Loucy (cell line): ENCODE measurements around the gene CFAP410.

Source experiments
- H2AFZ ChIP-seq: fragments of 200-600 bp; sonication (generic); 2 replicates; pipeline ENCODE4 v1.6.0; 2016; ENCODE audit warnings: antibody characterized with exemption, mild to moderate bottlenecking, low read length, moderate library complexity
- H3F3A ChIP-seq: fragments of 200-600 bp; 2 replicates; pipeline ENCODE4 v1.6.0; 2016; ENCODE audit warnings: antibody characterized with exemption, low read depth, mild to moderate bottlenecking
- H3K27me3 ChIP-seq: fragments of 200-600 bp; sonication (generic); 2 replicates; pipeline ENCODE4 v1.6.1; 2014; ENCODE audit warnings: low read length, mild to moderate bottlenecking; ENCODE audit not compliant: insufficient read depth, poor library complexity, severe bottlenecking
- H3K36me3 ChIP-seq: fragments of 200-600 bp; sonication (generic); 2 replicates; pipeline ENCODE4 v1.6.1; 2016; ENCODE audit warnings: low read length; ENCODE audit not compliant: insufficient read depth
- H3K4me1 ChIP-seq: fragments of 200-600 bp; sonication (generic); 2 replicates; pipeline ENCODE4 v1.5.1; 2014; ENCODE audit warnings: low read length, mild to moderate bottlenecking; ENCODE audit not compliant: insufficient read depth, poor library complexity, severe bottlenecking
- H3K4me2 ChIP-seq: fragments of 200-600 bp; sonication (generic); 2 replicates; pipeline ENCODE4 v1.6.0; 2014; ENCODE audit warnings: antibody characterized with exemption, low read length, low read depth, mild to moderate bottlenecking; ENCODE audit not compliant: poor library complexity, severe bottlenecking
- H3K4me3 ChIP-seq: fragments of 200-600 bp; sonication (generic); 2 replicates; pipeline ENCODE4 v1.5.1; 2014; ENCODE audit warnings: low read length, mild to moderate bottlenecking, mixed read lengths; ENCODE audit not compliant: poor library complexity, severe bottlenecking
- H3K79me2 ChIP-seq: fragments of 200-600 bp; sonication (generic); 2 replicates; pipeline ENCODE4 v1.6.1; 2014; ENCODE audit warnings: low read length; ENCODE audit not compliant: insufficient read depth
- H3K9ac ChIP-seq: fragments of 200-600 bp; sonication (generic); 2 replicates; pipeline ENCODE4 v1.6.0; 2014; ENCODE audit warnings: mild to moderate bottlenecking, low read depth, low read length, moderate library complexity; ENCODE audit not compliant: poor library complexity, severe bottlenecking
- H3K9me2 ChIP-seq: fragments of 200-600 bp; sonication (generic); replicated peaks from 2 replicates; pipeline ENCODE4 v1.6.1; 2016; ENCODE audit warnings: low read depth, low read length, mixed read lengths
- H3K9me3 ChIP-seq: fragments of 200-600 bp; sonication (generic); 2 replicates; pipeline ENCODE4 v1.6.1; 2014; ENCODE audit warnings: mild to moderate bottlenecking, antibody characterized with exemption, low read length, low read depth; ENCODE audit not compliant: insufficient read depth
- H4K20me1 ChIP-seq: fragments of 200-600 bp; sonication (generic); 2 replicates; pipeline ENCODE4 v1.6.0; 2014; ENCODE audit warnings: antibody characterized with exemption, low read length, mild to moderate bottlenecking; ENCODE audit not compliant: insufficient read depth, poor library complexity, severe bottlenecking
- EZH2phosphoT487 ChIP-seq: fragments of 200-600 bp; IDR thresholded peaks from 2 replicates; pipeline ENCODE4 v1.6.1; 2018; ENCODE audit warnings: antibody characterized with exemption, mild to moderate bottlenecking, moderate library complexity, borderline replicate concordance
- TF ChIP-seq, protein P1 (sequence below): fragments of 200-600 bp; sonication (generic); conservative IDR thresholded peaks from 2 replicates; pipeline ENCODE4 v1.5.1; 2014; ENCODE audit warnings: mild to moderate bottlenecking, antibody characterized with exemption, low read length

Gene CFAP410

DNA sequence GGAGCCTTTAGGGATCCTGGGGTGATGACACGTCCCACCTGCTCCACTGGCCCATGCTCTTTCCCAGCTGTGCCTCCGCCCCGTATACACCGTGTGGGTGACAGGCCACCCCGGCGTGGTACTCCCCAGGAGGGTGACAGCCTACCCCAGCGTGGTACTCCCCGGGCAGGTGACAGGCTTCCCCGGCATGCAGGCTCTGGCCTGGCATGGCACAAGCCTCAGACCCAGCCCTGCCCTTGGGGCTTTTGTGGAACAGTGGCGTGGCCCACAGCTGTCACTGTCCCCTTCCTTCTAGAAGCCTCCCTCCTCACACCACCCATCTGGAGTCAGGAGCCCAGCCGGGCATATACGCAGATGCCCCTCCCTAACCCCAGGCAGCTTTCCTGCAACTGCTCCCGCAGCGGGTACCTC lies 44.0 kb downstream of the CFAP410 start:
- H3K4me3 ChIP-seq, result no peak overlapping the region
- no peak overlapping the region for H3K4me2 ChIP-seq
- H3K36me3 ChIP-seq, result no peaks in the 10 kb centered on the region
- no peak for TF ChIP-seq EZH2phosphoT487
- TF ChIP-seq, protein P1, sequence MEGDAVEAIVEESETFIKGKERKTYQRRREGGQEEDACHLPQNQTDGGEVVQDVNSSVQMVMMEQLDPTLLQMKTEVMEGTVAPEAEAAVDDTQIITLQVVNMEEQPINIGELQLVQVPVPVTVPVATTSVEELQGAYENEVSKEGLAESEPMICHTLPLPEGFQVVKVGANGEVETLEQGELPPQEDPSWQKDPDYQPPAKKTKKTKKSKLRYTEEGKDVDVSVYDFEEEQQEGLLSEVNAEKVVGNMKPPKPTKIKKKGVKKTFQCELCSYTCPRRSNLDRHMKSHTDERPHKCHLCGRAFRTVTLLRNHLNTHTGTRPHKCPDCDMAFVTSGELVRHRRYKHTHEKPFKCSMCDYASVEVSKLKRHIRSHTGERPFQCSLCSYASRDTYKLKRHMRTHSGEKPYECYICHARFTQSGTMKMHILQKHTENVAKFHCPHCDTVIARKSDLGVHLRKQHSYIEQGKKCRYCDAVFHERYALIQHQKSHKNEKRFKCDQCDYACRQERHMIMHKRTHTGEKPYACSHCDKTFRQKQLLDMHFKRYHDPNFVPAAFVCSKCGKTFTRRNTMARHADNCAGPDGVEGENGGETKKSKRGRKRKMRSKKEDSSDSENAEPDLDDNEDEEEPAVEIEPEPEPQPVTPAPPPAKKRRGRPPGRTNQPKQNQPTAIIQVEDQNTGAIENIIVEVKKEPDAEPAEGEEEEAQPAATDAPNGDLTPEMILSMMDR, result no peak
- no peak overlapping the region for H3K9ac ChIP-seq
- no peaks in the 10 kb centered on the region for H3K9me2 ChIP-seq
- H3K9me3 ChIP-seq, result no peaks in the 10 kb centered on the region
- no peaks in the 10 kb centered on the region for H3K27me3 ChIP-seq
- H3K79me2 ChIP-seq, result peaks cover under 1% of the 10 kb centered on the region; the same call in 1 of the 2 replicates
- H3F3A ChIP-seq, result no peaks in the 10 kb centered on the region
- H3K4me1 ChIP-seq, result peaks cover 5% of the 10 kb centered on the region
- H4K20me1 ChIP-seq, result no peaks in the 10 kb centered on the region
- no peak overlapping the region for H2AFZ ChIP-seq

DNA sequence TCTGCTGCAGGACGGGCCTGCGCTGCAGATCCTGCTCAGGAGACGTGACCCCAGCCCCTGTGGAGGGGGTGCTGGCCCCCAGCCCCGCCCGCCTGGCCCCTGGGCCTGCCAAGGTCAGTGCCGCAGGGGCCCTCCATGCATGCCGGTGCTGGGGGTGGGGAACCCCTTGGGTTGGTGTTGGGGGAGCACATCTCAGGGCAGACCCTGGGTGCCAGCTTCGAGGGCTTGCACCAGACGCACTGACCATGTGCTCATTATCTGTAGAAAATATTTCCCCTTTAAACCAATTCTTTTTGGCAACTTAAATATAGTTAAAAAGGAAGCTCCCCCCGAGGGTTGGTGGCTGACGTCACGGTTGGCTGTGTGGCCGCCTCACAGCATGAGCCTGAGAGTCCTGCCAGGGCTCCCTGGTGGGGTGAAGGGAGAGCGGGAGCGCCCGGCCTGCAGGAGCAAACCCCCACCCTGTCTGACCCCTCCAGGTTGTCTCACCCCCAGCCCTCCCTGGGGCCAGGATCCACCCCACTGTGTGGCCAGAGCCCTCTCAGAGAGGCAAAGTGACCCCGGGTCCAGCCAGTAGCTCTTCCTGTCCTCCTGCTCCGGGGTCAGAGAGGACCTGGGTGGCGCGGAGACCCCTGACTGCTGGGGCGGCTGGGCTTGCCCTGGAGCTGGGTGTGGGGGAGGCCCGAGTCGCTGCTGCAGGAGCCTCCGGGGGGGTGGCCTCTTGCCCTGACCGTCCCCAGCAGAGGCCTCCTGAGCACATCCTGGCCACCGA lies 44.6 kb downstream of the CFAP410 start:
- TF ChIP-seq, protein P1, result no peak
- TF ChIP-seq EZH2phosphoT487, result no peak

DNA sequence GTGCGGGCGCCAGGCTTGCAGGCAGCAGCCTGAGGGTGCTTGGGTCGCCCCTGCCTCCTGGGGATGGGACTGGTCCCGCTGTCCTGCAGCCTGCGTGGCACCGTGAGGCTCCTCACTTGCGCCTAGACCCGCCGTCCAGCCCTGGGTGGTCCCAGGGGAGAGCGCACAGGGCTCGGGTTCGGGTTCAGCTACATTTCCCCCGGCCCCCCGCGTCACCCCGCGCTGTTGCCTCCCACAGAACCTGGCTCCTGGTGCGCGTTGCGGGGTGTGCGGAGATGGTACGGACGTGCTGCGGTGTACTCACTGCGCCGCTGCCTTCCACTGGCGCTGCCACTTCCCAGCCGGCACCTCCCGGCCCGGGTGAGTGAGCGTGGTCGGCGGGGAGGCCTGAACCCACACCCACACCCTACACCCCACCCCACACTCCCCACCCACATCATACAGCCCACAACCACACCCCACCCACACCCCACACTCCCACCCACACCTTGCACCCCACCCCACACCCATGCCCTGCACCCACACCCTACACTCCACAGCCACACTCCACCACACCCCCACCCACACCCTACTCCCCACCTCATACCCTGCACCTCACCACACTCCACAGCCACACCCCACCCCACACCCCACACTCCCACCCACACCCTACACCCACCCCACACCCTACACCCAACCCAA lies 45.5 kb downstream of the CFAP410 start:
- H3K79me2 ChIP-seq, result no peaks in the 10 kb centered on the region
- no peak overlapping the region for H2AFZ ChIP-seq
- H3K9me3 ChIP-seq, result no peaks in the 10 kb centered on the region
- no peaks in the 10 kb centered on the region for H3K36me3 ChIP-seq
- no peaks in the 10 kb centered on the region for H4K20me1 ChIP-seq
- TF ChIP-seq, protein P1, result no peak
- no peak for TF ChIP-seq EZH2phosphoT487
- H3K27me3 ChIP-seq, result no peaks in the 10 kb centered on the region
- no peak overlapping the region for H3K9ac ChIP-seq
- no peaks in the 10 kb centered on the region for H3K4me1 ChIP-seq
- H3F3A ChIP-seq, result no peaks in the 10 kb centered on the region
- no peaks in the 10 kb centered on the region for H3K9me2 ChIP-seq
- no peak overlapping the region for H3K4me3 ChIP-seq
- no peak overlapping the region for H3K4me2 ChIP-seq

More for the DNA sequence above, 44.6 kb downstream of the CFAP410 start:
- Histone ChIP-seq H3K4me1 (peaks cover 4% of the 10 kb centered on the region), H3K79me2 (no peaks in the 10 kb centered on the region), H3F3A (no peaks in the 10 kb centered on the region), H3K27me3 (no peaks in the 10 kb centered on the region), H2AFZ (no peak overlapping the region), H3K9ac (no peak overlapping the region), H3K9me3 (no peaks in the 10 kb centered on the region), H3K9me2 (no peaks in the 10 kb centered on the region), H3K4me2 (no peak overlapping the region), H3K4me3 (no peak overlapping the region), H4K20me1 (no peaks in the 10 kb centered on the region), H3K36me3 (no peaks in the 10 kb centered on the region)
